ENCODE measurements around the gene DOCK4. TPM values are rescaled to one million over a fixed set of nuclear protein-coding genes. Genes with fewer than 3 reads are reported as not detected.

DOCK4 gene
- total RNA-seq, 1 experiment from 2014 or later = 20.4 TPM

- Mint-ChIP-seq H3K27me3 (ENCODE audit: low read depth) (no peaks in the 10 kb centered on the region), H3K4me1 (peaks cover 16% of the 10 kb centered on the region), H3K27ac (no peak overlapping the region), H3K4me3 (no peak overlapping the region), H3K9me3 (no peaks in the 10 kb centered on the region), H3K36me3 (no peaks in the 10 kb centered on the region; the same call in 1 of the 2 replicates)
- TF ChIP-seq ZSCAN18 (CRISPR knock-in tag; IDR thresholded peaks at IDR 0.05) = no peak
- no peak for TF ChIP-seq ZNF317 (CRISPR knock-in tag; IDR thresholded peaks at IDR 0.05; ENCODE audit: borderline replicate concordance, low read depth)
- no peak for TF ChIP-seq JUN (CRISPR knock-in tag; IDR thresholded peaks at IDR 0.05)
- no peak for TF ChIP-seq ZNF219 (CRISPR knock-in tag; IDR thresholded peaks at IDR 0.05; ENCODE audit: borderline replicate concordance)
- no peak for TF ChIP-seq ZMAT4 (CRISPR knock-in tag; IDR thresholded peaks at IDR 0.05)
- no peak for TF ChIP-seq USF1 (CRISPR knock-in tag; IDR thresholded peaks at IDR 0.05)
- TF ChIP-seq CBFB (CRISPR knock-in tag; IDR thresholded peaks at IDR 0.05; ENCODE audit: low read depth) = no peak
- no peak for TF ChIP-seq NR3C1 (CRISPR knock-in tag; conservative IDR thresholded peaks at IDR 0.05; ENCODE audit: low read depth)
- no peak for TF ChIP-seq ZNF416 (CRISPR knock-in tag; IDR thresholded peaks at IDR 0.05)
- no peak for TF ChIP-seq ZBTB21 (CRISPR knock-in tag; IDR thresholded peaks at IDR 0.05; ENCODE audit: borderline replicate concordance)
- no peak for TF ChIP-seq STAT6 (CRISPR knock-in tag; conservative IDR thresholded peaks at IDR 0.05; ENCODE audit: low read depth)
- no peak for TF ChIP-seq USF2 (CRISPR knock-in tag; IDR thresholded peaks at IDR 0.05)
- TF ChIP-seq ZNF396 (CRISPR knock-in tag; IDR thresholded peaks at IDR 0.05; ENCODE audit: borderline replicate concordance) = no peak
- TF ChIP-seq MYBL2 (CRISPR knock-in tag; IDR thresholded peaks at IDR 0.05) = no peak
- TF ChIP-seq ZNF121 (CRISPR knock-in tag; IDR thresholded peaks at IDR 0.05) = no peak
- no peak for TF ChIP-seq PRDM15 (CRISPR knock-in tag; IDR thresholded peaks at IDR 0.05)
- DNase-seq (ENCODE audit: low spot score) = no peak
- ATAC-seq = no peak
- ChIA-PET CTCF (interaction anchor here (0.6 to 3.3 kb wide), 2 partner anchors 96 to 124 kb away, joined by 3 to 52 read pairs; no protein-coding TSS in a partner anchor), POLR2A (no interaction called here)
These were observed 447.9 kb downstream of the DOCK4 start for GRCh38 chr7:111758332-111758731.
